IMR-90 (cell line): Measurements from ENCODE around the gene ADH1C. TPM values are rescaled to one million over a fixed set of nuclear protein-coding genes. Genes with fewer than 3 reads are reported as not detected.
A peak's percentile ranks its signal among the peaks of the same experiment; 100 is the strongest.
"Not testable (repeated sequence)": the region's sequence is repeated elsewhere in the genome, so short reads cannot be mapped to it uniquely, and the experiment has no call there.

Source experiments
- ATAC-seq: fragments of 200-7000 bp; cut with Tn5 transposase; 2 replicates; pipeline ENCODE4 v1.9.1; 2020; ENCODE audit warnings: low read depth, mild to moderate bottlenecking, moderate library complexity
- BruUV-seq: library from RNA; stranded (reverse); fragments of 400-500 nt; replicated peaks from 2 replicates; lab custom pipeline; 2021; lab: Mats Ljungman, UMichigan
- CTCF ChIA-PET: fragments of 300-600 bp; formaldehyde crosslinking; extraction: SDS; loops from one replicate; lab custom pipeline; 2021; ENCODE audit warnings: antibody characterized with exemption; lab: Yijun Ruan, JAX
- POLR2A ChIA-PET: fragments of 300-600 bp; sonication (Branson Sonifier 250); formaldehyde crosslinking; loops from one replicate; lab custom pipeline; 2022; ENCODE audit warnings: antibody characterized with exemption; ENCODE audit not compliant: unreplicated experiment; lab: Charles Lee
- DNase-seq: peaks from one replicate; pipeline ENCODE4 v3.0.0; 2013
- H2AFZ ChIP-seq: replicated peaks from 2 replicates; pipeline ENCODE3; 2013; ENCODE audit warnings: low read length, mild to moderate bottlenecking; ENCODE audit not compliant: poor library complexity
- H2AK5ac ChIP-seq: 2 replicates; pipeline ENCODE4 v1.6.1; 2013; ENCODE audit warnings: low read depth, low read length, inconsistent platforms
- H2AK9ac ChIP-seq: replicated peaks from 2 replicates; pipeline ENCODE3; 2013; ENCODE audit warnings: mild to moderate bottlenecking, low read depth, low read length, moderate library complexity; ENCODE audit not compliant: poor library complexity
- H2BK120ac ChIP-seq: 2 replicates; pipeline ENCODE4 v1.6.1; 2013; ENCODE audit warnings: low read depth, low read length, inconsistent platforms
- H2BK15ac ChIP-seq: 3 replicates; pipeline ENCODE4 v1.6.1; 2013; ENCODE audit warnings: low read depth, low read length, inconsistent platforms
- H2BK20ac ChIP-seq: 2 replicates; pipeline ENCODE4 v1.6.1; 2013; ENCODE audit warnings: low read depth, mild to moderate bottlenecking, inconsistent platforms, low read length, moderate library complexity
- H2BK5ac ChIP-seq: 2 replicates; pipeline ENCODE4 v1.6.1; 2013; ENCODE audit warnings: mild to moderate bottlenecking, low read depth, low read length, inconsistent platforms; ENCODE audit not compliant: poor library complexity, severe bottlenecking
- H3K14ac ChIP-seq: replicated peaks from 2 replicates; pipeline ENCODE4 v1.6.1; 2013; ENCODE audit warnings: low read depth, low read length, inconsistent platforms
- H3K18ac ChIP-seq: 2 replicates; pipeline ENCODE4 v1.6.1; 2013; ENCODE audit warnings: low read depth, low read length, control low read depth
- H3K23ac ChIP-seq: 2 replicates; pipeline ENCODE4 v1.6.1; 2013; ENCODE audit warnings: low read depth, low read length, inconsistent platforms
- H3K27ac ChIP-seq: 2 replicates; pipeline ENCODE4 v1.5.1; 2013; ENCODE audit warnings: mild to moderate bottlenecking, control low read depth, low read length; ENCODE audit not compliant: insufficient read depth
- H3K27me3 ChIP-seq: 2 replicates; pipeline ENCODE4 v1.6.1; 2013; ENCODE audit warnings: low read length; ENCODE audit not compliant: control insufficient read depth, insufficient read depth
- H3K36me3 ChIP-seq: 2 replicates; pipeline ENCODE4 v1.6.1; 2013; ENCODE audit warnings: low read length, mixed read lengths; ENCODE audit not compliant: control insufficient read depth, insufficient read depth
- H3K4ac ChIP-seq: 2 replicates; pipeline ENCODE4 v1.6.1; 2013; ENCODE audit warnings: low read depth, low read length, inconsistent platforms
- H3K4me1 ChIP-seq: 2 replicates; pipeline ENCODE4 v1.6.1; 2013; ENCODE audit warnings: low read length, mixed read lengths; ENCODE audit not compliant: control insufficient read depth, insufficient read depth
- H3K4me2 ChIP-seq: 2 replicates; pipeline ENCODE4 v1.6.1; 2013; ENCODE audit warnings: low read depth, mild to moderate bottlenecking, control low read depth, low read length, moderate library complexity
- H3K4me3 ChIP-seq: 2 replicates; pipeline ENCODE4 v1.5.1; 2013; ENCODE audit warnings: low read depth, mild to moderate bottlenecking, control low read depth, low read length, moderate library complexity; ENCODE audit not compliant: insufficient read depth
- H3K56ac ChIP-seq: 2 replicates; pipeline ENCODE4 v1.6.1; 2013; ENCODE audit warnings: low read length, inconsistent platforms; ENCODE audit not compliant: insufficient read depth; ENCODE audit errors: extremely low read depth
- H3K79me1 ChIP-seq, 2 experiments: 2 replicates each; pipeline ENCODE4 v1.6.1; 2013; ENCODE audit warnings: low read length in 2 of 2, inconsistent platforms in 1 of 2, low read depth in 1 of 2
- H3K9ac ChIP-seq: 2 replicates; pipeline ENCODE4 v1.6.1; 2013; ENCODE audit warnings: low read depth, low read length, control low read depth
- H3K9me1 ChIP-seq: 2 replicates; pipeline ENCODE4 v1.6.1; 2013; ENCODE audit warnings: low read length, inconsistent platforms; ENCODE audit not compliant: insufficient read depth
- H3K9me3 ChIP-seq: 2 replicates; pipeline ENCODE4 v1.6.1; 2013; ENCODE audit warnings: low read length; ENCODE audit not compliant: control insufficient read depth, insufficient read depth
- H4K20me1 ChIP-seq: 2 replicates; pipeline ENCODE4 v1.6.1; 2013; ENCODE audit warnings: low read length, inconsistent platforms; ENCODE audit not compliant: insufficient read depth
- H4K5ac ChIP-seq: 2 replicates; pipeline ENCODE4 v1.6.1; 2013; ENCODE audit warnings: mild to moderate bottlenecking, low read depth, low read length, control low read depth
- H4K8ac ChIP-seq, 2 experiments: 2 replicates each; pipeline ENCODE4 v1.6.1; 2013; ENCODE audit warnings: low read depth in 2 of 2, low read length in 2 of 2, control low read depth in 1 of 2, inconsistent platforms in 1 of 2
- H4K91ac ChIP-seq: 2 replicates; pipeline ENCODE4 v1.6.1; 2013; ENCODE audit warnings: low read depth, low read length, inconsistent platforms; ENCODE audit not compliant: insufficient read depth
- CTCF ChIP-seq: conservative IDR thresholded peaks from 2 replicates; pipeline ENCODE4 v1.5.1; 2012; ENCODE audit warnings: mild to moderate bottlenecking, low read depth, low read length, improper control_type of control experiment
- WGBS, 2 experiments: methylation state at CpG; one replicate each; pipeline versions ENCODE4 v1.1.5 to v1.1.7; 2013; ENCODE audit warnings: missing lambda C conversion rate in 2 of 2; ENCODE audit not compliant: insufficient read length in 1 of 2; ENCODE audit errors: extremely low coverage in 2 of 2; 5-methylcytosine and 5-hydroxymethylcytosine counted together
- dilution Hi-C: fragments of 300-500 bp; cut with HindIII; formaldehyde crosslinking; loops from one replicate; pipeline ENCODE4 v1.14.3; 2018; ENCODE audit warnings: low sequenced_read_pairs; ENCODE audit not compliant: unreplicated experiment
- in situ Hi-C: fragments of 300-500 bp; cut with MboI; formaldehyde crosslinking; loops from 3 replicates; pipeline ENCODE4 v1.14.3; 2019; ENCODE audit warnings: low sequenced_read_pairs, inconsistent platforms, mixed read lengths
- intact Hi-C: fragments of 100-400 bp; cut with micrococcal nuclease; formaldehyde crosslinking; loops from 2 replicates; pipeline ENCODE4 v1.10.0; 2022
- polyA plus RNA-seq, 3 experiments: library from polyadenylated mRNA; depleted of rRNA; stranded (reverse); fragments of >200 nt; gene quantifications; 2 replicates each; pipeline ENCODE4 v1.2.3, GENCODE V29; 2012; ENCODE audit warnings: low replicate concordance in 1 of 3
- total RNA-seq: library from RNA; depleted of rRNA; stranded (reverse); fragments of >200 nt; gene quantifications from 2 replicates; pipeline ENCODE4 v1.2.3, GENCODE V29; 2012

Gene ADH1C
- total and polyA plus RNA-seq, 2 of the 4 experiments (the other 2 are of a cell fraction) = 0.26 TPM; not detected in 1

GRCh38 chr4:99377341-99377740 lies 24.8 kb upstream of the ADH1C start:
- ATAC-seq (peak; percentile 48), DNase-seq (peak; percentile 50)
- H2AK5ac ChIP-seq, H3K9ac ChIP-seq, H3K4me1 ChIP-seq, H2AFZ ChIP-seq, H2BK20ac ChIP-seq, H3K27me3 ChIP-seq, H4K20me1 ChIP-seq, BruUV-seq, H3K79me1 ChIP-seq, H3K4me2 ChIP-seq, H4K91ac ChIP-seq, POLR2A ChIA-PET, H3K23ac ChIP-seq, H3K4me3 ChIP-seq, H3K36me3 ChIP-seq, H2BK5ac ChIP-seq, H2AK9ac ChIP-seq, dilution Hi-C loops, H3K9me1 ChIP-seq, H3K56ac ChIP-seq, intact Hi-C loops, in situ Hi-C loops, H3K9me3 ChIP-seq, H4K8ac ChIP-seq: not testable (repeated sequence)
- peak overlapping the region; percentile 63; the same call in 1 of the 2 replicates for H2BK120ac ChIP-seq
- CTCF ChIA-PET = interaction anchor here (0.6 to 1.0 kb wide), 5 partner anchors 14 to 1088 kb away, joined by 3 to 5 read pairs (median 4); no protein-coding TSS in a partner anchor
- H3K18ac ChIP-seq = peak overlapping the region; percentile 99
- 0 out of 3 replicates have a peak overlapping the region, but pooled peaks have one; percentile 62 for H2BK15ac ChIP-seq
- peak overlapping the region; percentile 99; the same call in 1 of the 2 replicates for H4K5ac ChIP-seq
- TF ChIP-seq CTCF = peak; percentile 40
- peak overlapping the region; percentile 87; the same call in 1 of the 2 replicates for H3K27ac ChIP-seq
- WGBS, 2 experiments = no CpG with 5 or more reads among the region's 6 CpGs
- 0 out of 2 replicates have a peak overlapping the region, but pooled peaks have one; percentile 14 for H3K14ac ChIP-seq
- peak overlapping the region; percentile 67; the same call in 1 of the 2 replicates for H3K4ac ChIP-seq

- H3K4me3 ChIP-seq, ATAC-seq, H3K9me1 ChIP-seq, BruUV-seq, H3K27ac ChIP-seq, H3K79me1 ChIP-seq, H4K5ac ChIP-seq, H4K20me1 ChIP-seq, H3K14ac ChIP-seq, H4K8ac ChIP-seq, H2BK15ac ChIP-seq, H3K18ac ChIP-seq, DNase-seq, H2AK5ac ChIP-seq, H3K36me3 ChIP-seq, CTCF ChIA-PET, H3K56ac ChIP-seq, intact Hi-C loops, POLR2A ChIA-PET, H3K4ac ChIP-seq, H3K4me1 ChIP-seq, H2BK20ac ChIP-seq, H2BK5ac ChIP-seq, H3K23ac ChIP-seq, in situ Hi-C loops, H3K27me3 ChIP-seq, H4K91ac ChIP-seq, dilution Hi-C loops, H3K4me2 ChIP-seq, H2AFZ ChIP-seq, H2AK9ac ChIP-seq, H3K9me3 ChIP-seq, H2BK120ac ChIP-seq, H3K9ac ChIP-seq: not testable (repeated sequence)
- no CpG with 5 or more reads among the region's 2 CpGs for WGBS, 2 experiments
Observed at GRCh38 chr4:99372464-99372863, 19.9 kb upstream of the ADH1C start.
